H1 (cell line): Measurements from ENCODE around the gene PTPN22. TPM values are rescaled to one million over a fixed set of nuclear protein-coding genes. Genes with fewer than 3 reads are reported as not detected.

ENCODE experiments used
- CTCF ChIA-PET: fragments of 300-600 bp; sonication (Branson Sonifier 250); formaldehyde crosslinking; loops from one replicate; lab custom pipeline; 2021; ENCODE audit not compliant: partially characterized antibody; lab: Charles Lee
- POLR2A ChIA-PET: fragments of 300-600 bp; sonication (Branson Sonifier 250); formaldehyde crosslinking; loops from one replicate; lab custom pipeline; 2021; ENCODE audit warnings: inconsistent platforms; ENCODE audit not compliant: partially characterized antibody; lab: Charles Lee
- DNase-seq, 2 experiments: peaks; one replicate each; pipeline versions ENCODE4 v3.0.0 to v3.0.0-alpha.2; 2010 to 2022; ENCODE audit warnings: low spot score in 2 of 2, low read depth in 1 of 2, mixed read lengths in 1 of 2
- FAIRE-seq: peaks from 2 replicates; lab custom pipeline; 2011; peaks lifted over from hg19 to GRCh38; lab: Jason Lieb, UNC
- H2AFZ ChIP-seq: 2 replicates; pipeline ENCODE4 v1.8.1; 2012; ENCODE audit warnings: low read length, inconsistent platforms
- H2AK5ac ChIP-seq: 2 replicates; pipeline ENCODE4 v1.6.1; 2013; ENCODE audit warnings: low read depth, low read length
- H2BK120ac ChIP-seq: replicated peaks from 2 replicates; pipeline ENCODE3; 2013; ENCODE audit warnings: low read depth, low read length, inconsistent platforms
- H2BK12ac ChIP-seq: 2 replicates; pipeline ENCODE4 v1.6.1; 2013; ENCODE audit warnings: low read depth, low read length
- H2BK15ac ChIP-seq: 2 replicates; pipeline ENCODE4 v1.6.1; 2013; ENCODE audit warnings: low read length
- H2BK20ac ChIP-seq: 2 replicates; pipeline ENCODE4 v1.6.1; 2013; ENCODE audit warnings: low read length
- H2BK5ac ChIP-seq: 2 replicates; pipeline ENCODE4 v1.6.1; 2013; ENCODE audit warnings: low read depth, low read length
- H3K14ac ChIP-seq: 2 replicates; pipeline ENCODE4 v1.6.1; 2013; ENCODE audit warnings: inconsistent platforms; ENCODE audit not compliant: insufficient read length
- H3K18ac ChIP-seq: 2 replicates; pipeline ENCODE4 v1.6.1; 2013; ENCODE audit warnings: low read length; ENCODE audit errors: extremely low read depth
- H3K23ac ChIP-seq: 2 replicates; pipeline ENCODE4 v1.6.1; 2013; ENCODE audit warnings: inconsistent platforms; ENCODE audit not compliant: insufficient read length
- H3K23me2 ChIP-seq: 2 replicates; pipeline ENCODE4 v1.6.1; 2013; ENCODE audit warnings: low read depth, low read length
- H3K27ac ChIP-seq: 2 replicates; pipeline ENCODE4 v1.6.1; 2011; ENCODE audit warnings: low read depth, low read length, inconsistent platforms
- H3K27me3 ChIP-seq, 4 experiments: replicated peaks in 1 of 4; 1 replicate in 1 of 4; 2 replicates in 3 of 4; pipeline versions ENCODE4 v1.6.1 to v1.8.1; 2011 to 2013; ENCODE audit warnings: low read length in 3 of 4, mild to moderate bottlenecking in 3 of 4, inconsistent platforms in 2 of 4, mixed read lengths in 2 of 4, moderate library complexity in 1 of 4; ENCODE audit not compliant: control insufficient read depth in 3 of 4, insufficient read depth in 3 of 4; ENCODE audit errors: extremely low read depth in 1 of 4
- H3K36me3 ChIP-seq, 4 experiments: 2 replicates each; pipeline versions ENCODE4 v1.6.1 to v1.8.1; 2011 to 2013; ENCODE audit warnings: mild to moderate bottlenecking in 4 of 4, low read length in 3 of 4, moderate library complexity in 2 of 4, control low read depth in 1 of 4, inconsistent platforms in 1 of 4; ENCODE audit not compliant: insufficient read depth in 4 of 4, control insufficient read depth in 2 of 4
- H3K4ac ChIP-seq: replicated peaks from 2 replicates; pipeline ENCODE3; 2013; ENCODE audit warnings: low read length, low read depth, mixed read lengths, inconsistent platforms; ENCODE audit not compliant: insufficient read length
- H3K4me1 ChIP-seq, 4 experiments: replicated peaks in 1 of 4; 1 replicate in 1 of 4; 2 replicates in 3 of 4; pipeline versions ENCODE4 v1.6.1 to v1.8.1; 2011 to 2013; ENCODE audit warnings: low read length in 3 of 4, inconsistent platforms in 2 of 4, mixed read lengths in 1 of 4; ENCODE audit not compliant: insufficient read depth in 4 of 4, control insufficient read depth in 3 of 4
- H3K4me2 ChIP-seq, 2 experiments: 2 replicates each; pipeline versions ENCODE4 v1.6.1 to v1.8.1; 2011 to 2013; ENCODE audit warnings: low read depth in 2 of 2, low read length in 2 of 2, control low read depth in 1 of 2, inconsistent platforms in 1 of 2, mild to moderate bottlenecking in 1 of 2; ENCODE audit not compliant: insufficient read depth in 1 of 2
- H3K4me3 ChIP-seq, 4 experiments: fragments of 200-600, 300-600 bp in 1 of 4; sonication (generic), shearing (Covaris generic), sonication (Bioruptor Twin) in 1 of 4; 2 replicates each; pipeline versions ENCODE4 v1.5.1 to v1.8.1; 2011 to 2016; ENCODE audit warnings: low read length in 4 of 4, low read depth in 3 of 4, control low read depth in 2 of 4, inconsistent platforms in 2 of 4, mild to moderate bottlenecking in 2 of 4, mixed read lengths in 1 of 4, moderate library complexity in 1 of 4; ENCODE audit not compliant: insufficient read depth in 2 of 4; ENCODE audit errors: extremely low read depth in 1 of 4
- H3K56ac ChIP-seq: replicated peaks from 2 replicates; pipeline ENCODE3; 2013; ENCODE audit warnings: low read depth, mild to moderate bottlenecking, mixed read lengths, low read length, inconsistent platforms; ENCODE audit not compliant: insufficient read length
- H3K79me1 ChIP-seq: 2 replicates; pipeline ENCODE4 v1.6.1; 2013; ENCODE audit warnings: low read depth, low read length, control low read depth
- H3K79me2 ChIP-seq, 2 experiments: 2 replicates each; pipeline versions ENCODE4 v1.6.1 to v1.8.1; 2012 to 2013; ENCODE audit warnings: low read length in 2 of 2, mild to moderate bottlenecking in 2 of 2, inconsistent platforms in 1 of 2; ENCODE audit not compliant: insufficient read depth in 2 of 2, control insufficient read depth in 1 of 2
- H3K9ac ChIP-seq, 4 experiments: replicated peaks in 1 of 4; 1 replicate in 1 of 4; 2 replicates in 3 of 4; pipeline versions ENCODE4 v1.6.1 to v1.8.1; 2011 to 2013; ENCODE audit warnings: low read depth in 3 of 4, low read length in 3 of 4, control low read depth in 2 of 4, mild to moderate bottlenecking in 2 of 4, moderate library complexity in 2 of 4, inconsistent platforms in 1 of 4; ENCODE audit errors: extremely low read depth in 1 of 4
- H3K9me3 ChIP-seq, 2 experiments: 2 replicates each; pipeline versions ENCODE4 v1.6.1 to v1.8.1; 2012 to 2013; ENCODE audit warnings: mild to moderate bottlenecking in 2 of 2, moderate library complexity in 2 of 2, control low read depth in 1 of 2, inconsistent platforms in 1 of 2, low read depth in 1 of 2, low read length in 1 of 2, mixed read lengths in 1 of 2; ENCODE audit not compliant: insufficient read depth in 2 of 2
- H4K20me1 ChIP-seq, 2 experiments: replicated peaks in 1 of 2; 2 replicates each; pipeline versions ENCODE3 to v1.8.1; 2011 to 2013; ENCODE audit warnings: inconsistent platforms in 2 of 2, low read length in 2 of 2, mild to moderate bottlenecking in 1 of 2; ENCODE audit not compliant: insufficient read depth in 2 of 2, control insufficient read depth in 1 of 2
- H4K5ac ChIP-seq: 2 replicates; pipeline ENCODE4 v1.6.1; 2013; ENCODE audit warnings: low read length, low read depth, mixed read lengths, inconsistent platforms; ENCODE audit not compliant: insufficient read length
- H4K8ac ChIP-seq: 2 replicates; pipeline ENCODE4 v1.8.0; 2013; ENCODE audit warnings: mild to moderate bottlenecking, moderate library complexity, low read length, inconsistent platforms; ENCODE audit not compliant: insufficient read depth; ENCODE audit errors: extremely low read depth
- H4K91ac ChIP-seq: replicated peaks from 2 replicates; pipeline ENCODE3; 2013; ENCODE audit warnings: low read length, mixed read lengths, inconsistent platforms; ENCODE audit not compliant: insufficient read length
- BRCA1 ChIP-seq: IDR thresholded peaks from 2 replicates; pipeline ENCODE4 v1.6.1; 2012; ENCODE audit warnings: low read depth, low read length, improper control_type of control experiment
- CHD1 ChIP-seq: IDR thresholded peaks from 2 replicates; pipeline ENCODE4 v1.6.1; 2012; ENCODE audit warnings: low read depth, low read length, improper control_type of control experiment
- FOSL1 ChIP-seq: IDR thresholded peaks from 2 replicates; pipeline ENCODE4 v1.6.1; 2011; ENCODE audit warnings: mild to moderate bottlenecking, low read depth, low read length, moderate library complexity; ENCODE audit not compliant: insufficient read depth
- JUN ChIP-seq: IDR thresholded peaks from 2 replicates; pipeline ENCODE4 v1.6.1; 2011; ENCODE audit warnings: low read depth, mild to moderate bottlenecking, improper control_type of control experiment, low read length
- KDM4A ChIP-seq: IDR thresholded peaks from one replicate; pipeline ENCODE4 v1.7.1; 2012; ENCODE audit warnings: low read depth, mild to moderate bottlenecking, moderate library complexity, low read length, inconsistent platforms; ENCODE audit not compliant: severe bottlenecking
- KDM5A ChIP-seq: fragments of 200-600 bp; IDR thresholded peaks from 2 replicates; pipeline ENCODE4 v1.7.1; 2012; ENCODE audit warnings: mild to moderate bottlenecking, low read length, inconsistent platforms, mixed read lengths
- MAFK ChIP-seq: IDR thresholded peaks from 2 replicates; pipeline ENCODE4 v1.6.1; 2012; ENCODE audit warnings: low read depth, mild to moderate bottlenecking, improper control_type of control experiment, low read length
- POU5F1 ChIP-seq: IDR thresholded peaks from 2 replicates; pipeline ENCODE4 v1.6.1; 2011; ENCODE audit warnings: low read depth, mild to moderate bottlenecking, low read length, moderate library complexity
- SP4 ChIP-seq: IDR thresholded peaks from 2 replicates; pipeline ENCODE4 v1.6.1; 2012; ENCODE audit warnings: low read length, inconsistent platforms
- TAF7 ChIP-seq: optimal IDR thresholded peaks from 2 replicates; pipeline ENCODE3; 2011; ENCODE audit warnings: low read depth, mild to moderate bottlenecking, inconsistent platforms, low read length, moderate library complexity, borderline replicate concordance
- WGBS, 2 experiments: shearing (Covaris generic) in 1 of 2; methylation state at CpG; one replicate each; pipeline versions ENCODE4 v1.1.6 to v1.1.7; 2013 to 2015; ENCODE audit warnings: low lambda C conversion rate in 2 of 2, mixed read lengths in 2 of 2, inconsistent platforms in 1 of 2, low coverage in 1 of 2, missing lambda C conversion rate in 1 of 2; ENCODE audit not compliant: insufficient replicate concordance in 2 of 2, insufficient coverage in 1 of 2, insufficient read length in 1 of 2; ENCODE audit errors: extremely low coverage in 1 of 2, missing lambda C conversion rate in 1 of 2; 5-methylcytosine and 5-hydroxymethylcytosine counted together
- polyA plus RNA-seq, 7 experiments: library from polyadenylated mRNA; depleted of rRNA in 3 of 7; stranded (reverse) in 5 of 7; unstranded in 2 of 7; fragments of >200 nt in 5 of 7; fragments of 200-250 nt in 2 of 7; gene quantifications; 1 replicate in 5 of 7; 2 replicates in 1 of 7; 4 replicates in 1 of 7; pipeline versions ENCODE4 v1.2.1 to v1.2.3, GENCODE V29; 2011 to 2013; ENCODE audit warnings: missing spikeins in 2 of 7, mixed read lengths in 2 of 7
- total RNA-seq: library from RNA; stranded (reverse); fragmentation: NEBNext Ultra II Directional; extraction: Animal tissue kit (Norgen Biotek cat#: 25700); gene quantifications from 2 replicates; pipeline ENCODE4 v1.2.1, GENCODE V29; 2021
- TF ChIP-seq, protein P1 (sequence below), 3 experiments: IDR thresholded peaks; 1 replicate in 2 of 3; 2 replicates in 1 of 3; pipeline versions ENCODE4 v1.5.1 to v1.6.1; 2011; ENCODE audit warnings: low read length in 3 of 3, mild to moderate bottlenecking in 3 of 3, inconsistent platforms in 2 of 3, low read depth in 1 of 3, moderate library complexity in 1 of 3; ENCODE audit not compliant: insufficient read depth in 1 of 3; ENCODE audit errors: control extremely low read depth in 1 of 3

PTPN22 gene
- total and polyA plus RNA-seq, 2 of the 8 experiments (the other 6 are each of a cell fraction or from before 2014, with no cell fraction given): not detected

DNA sequence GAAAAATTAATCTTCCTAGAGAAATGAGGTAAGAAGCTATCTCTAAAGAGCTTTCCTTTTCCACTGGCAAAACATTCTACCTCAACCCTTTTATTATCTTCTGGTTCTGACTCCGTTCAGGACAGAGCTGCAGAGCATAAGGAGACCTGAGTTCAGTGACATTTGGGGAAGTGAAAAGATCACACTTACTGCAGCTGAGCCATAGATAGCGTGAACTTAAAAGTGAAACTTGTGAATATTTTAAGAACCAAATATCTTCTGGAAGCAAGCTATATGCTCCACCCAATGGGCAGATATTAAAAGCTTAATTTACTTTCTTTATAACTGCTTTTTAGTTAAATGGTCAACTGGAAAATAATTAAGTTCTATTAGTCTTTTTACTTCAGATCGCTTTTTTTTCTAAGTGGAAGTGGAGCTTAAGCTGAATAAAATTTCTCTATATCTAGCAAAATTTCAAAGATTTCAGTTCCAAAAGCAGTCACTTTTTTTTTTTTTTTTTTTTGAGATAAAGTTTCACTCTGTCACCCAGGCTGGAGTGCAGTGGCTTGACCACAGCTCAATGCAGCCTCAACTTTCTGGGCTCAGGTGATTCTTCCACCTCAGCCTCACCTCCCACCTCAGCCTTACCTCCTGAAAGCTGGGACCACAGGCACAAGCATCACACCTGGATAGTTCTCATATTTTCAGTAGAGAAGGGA lies 11.9 kb downstream of the PTPN22 start:
- H3K79me2 ChIP-seq: no peaks in the 10 kb centered on the region
- H2BK5ac ChIP-seq: no peak overlapping the region
- no peak overlapping the region for H4K91ac ChIP-seq
- ChIA-PET CTCF (interaction anchor here (0.6 to 1.3 kb wide), 3 partner anchors 12 to 551 kb away, joined by 3 to 7 read pairs (median 3); no protein-coding TSS in a partner anchor), POLR2A (no interaction called here)
- H2BK120ac ChIP-seq: no peak overlapping the region
- H3K79me1 ChIP-seq: no peaks in the 10 kb centered on the region
- no peaks in the 10 kb centered on the region for H4K20me1 ChIP-seq
- no peaks in the 10 kb centered on the region for H3K9me3 ChIP-seq
- no peak overlapping the region for H2AK5ac ChIP-seq
- no peak overlapping the region for H2BK15ac ChIP-seq
- no peak overlapping the region for H2AFZ ChIP-seq
- no peak overlapping the region for H3K18ac ChIP-seq
- no peaks in the 10 kb centered on the region for H3K4me1 ChIP-seq
- H3K56ac ChIP-seq: no peak overlapping the region
- DNase-seq: no peak
- H3K9ac ChIP-seq: no peak overlapping the region
- H4K8ac ChIP-seq: no peak overlapping the region
- no peak overlapping the region for H3K4ac ChIP-seq
- H3K23ac ChIP-seq: no peak overlapping the region
- no peaks in the 10 kb centered on the region for H3K27me3 ChIP-seq
- no peak overlapping the region for H3K14ac ChIP-seq
- no peaks in the 10 kb centered on the region for H3K23me2 ChIP-seq
- H3K27ac ChIP-seq: no peak overlapping the region
- no peak overlapping the region for H3K4me3 ChIP-seq
- H3K36me3 ChIP-seq: no peaks in the 10 kb centered on the region
- no peak overlapping the region for H3K4me2 ChIP-seq
- H2BK20ac ChIP-seq: no peak overlapping the region
- H4K5ac ChIP-seq: no peak overlapping the region
- 92% methylated on average over 3 of the region's 3 CpGs; no CpG with 5 or more reads in 1 of the 2 experiments for WGBS, 2 experiments
- H2BK12ac ChIP-seq: no peak overlapping the region
- no peak for FAIRE-seq
- TF ChIP-seq, protein P1, sequence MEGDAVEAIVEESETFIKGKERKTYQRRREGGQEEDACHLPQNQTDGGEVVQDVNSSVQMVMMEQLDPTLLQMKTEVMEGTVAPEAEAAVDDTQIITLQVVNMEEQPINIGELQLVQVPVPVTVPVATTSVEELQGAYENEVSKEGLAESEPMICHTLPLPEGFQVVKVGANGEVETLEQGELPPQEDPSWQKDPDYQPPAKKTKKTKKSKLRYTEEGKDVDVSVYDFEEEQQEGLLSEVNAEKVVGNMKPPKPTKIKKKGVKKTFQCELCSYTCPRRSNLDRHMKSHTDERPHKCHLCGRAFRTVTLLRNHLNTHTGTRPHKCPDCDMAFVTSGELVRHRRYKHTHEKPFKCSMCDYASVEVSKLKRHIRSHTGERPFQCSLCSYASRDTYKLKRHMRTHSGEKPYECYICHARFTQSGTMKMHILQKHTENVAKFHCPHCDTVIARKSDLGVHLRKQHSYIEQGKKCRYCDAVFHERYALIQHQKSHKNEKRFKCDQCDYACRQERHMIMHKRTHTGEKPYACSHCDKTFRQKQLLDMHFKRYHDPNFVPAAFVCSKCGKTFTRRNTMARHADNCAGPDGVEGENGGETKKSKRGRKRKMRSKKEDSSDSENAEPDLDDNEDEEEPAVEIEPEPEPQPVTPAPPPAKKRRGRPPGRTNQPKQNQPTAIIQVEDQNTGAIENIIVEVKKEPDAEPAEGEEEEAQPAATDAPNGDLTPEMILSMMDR (IDR thresholded peaks at IDR 0.05; ENCODE audit: control extremely low read depth in 1 of 3, insufficient read depth in 1 of 3, low read depth in 1 of 3, low read length in 3 of 3): no peak
- no peak for TF ChIP-seq TAF7
- TF ChIP-seq KDM5A: no peak
- no peak for TF ChIP-seq CHD1
- no peak for TF ChIP-seq FOSL1
- TF ChIP-seq JUN: no peak
- TF ChIP-seq SP4: no peak
- TF ChIP-seq BRCA1: no peak
- TF ChIP-seq MAFK: no peak
- no peak for TF ChIP-seq POU5F1
- no peak for TF ChIP-seq KDM4A
